Stomach (tissue), 9 donors: ENCODE results near the gene HMGXB3. TPM values are rescaled to one million over a fixed set of nuclear protein-coding genes. Genes with fewer than 3 reads are reported as not detected.
"Not testable (repeated sequence)": the region's sequence is repeated elsewhere in the genome, so short reads cannot be mapped to it uniquely, and the experiment has no call there.

Experiments used
- DNase-seq, 2 donors: peaks; one replicate each; pipeline versions ENCODE4 v3.0.0 to v3.0.0-alpha.2; 2013 to 2019
- H3K27ac ChIP-seq, 5 donors: fragments of 200-600 bp in 4 of 5; sonication (generic) in 4 of 5; one replicate each; pipeline ENCODE4 v1.5.1; 2013 to 2019; ENCODE audit warnings: mild to moderate bottlenecking in 1 of 5, moderate library complexity in 1 of 5
- H3K27me3 ChIP-seq, 3 donors: fragments of 200-600 bp; sonication (generic); one replicate each; pipeline ENCODE4 v1.5.1; 2017 to 2019; ENCODE audit warnings: mixed run types in 1 of 3
- H3K36me3 ChIP-seq, 4 donors: fragments of 200-600 bp; sonication (generic); 1 replicate in 3 of 4; 2 replicates in 1 of 4; pipeline ENCODE4 v1.5.1; 2016 to 2019
- H3K4me1 ChIP-seq, 4 donors: fragments of 200-600 bp; sonication (generic); one replicate each; pipeline ENCODE4 v1.5.1; 2016 to 2019
- H3K4me3 ChIP-seq, 4 donors: fragments of 200-600 bp; sonication (generic) in 3 of 4; one replicate each; pipeline ENCODE4 v1.5.1; 2016 to 2019; ENCODE audit warnings: mild to moderate bottlenecking in 1 of 4
- H3K9me3 ChIP-seq, 4 donors: fragments of 200-600 bp; sonication (generic); one replicate each; pipeline ENCODE4 v1.5.1; 2016 to 2019
- CTCF ChIP-seq, 7 experiments: fragments of 450-650 bp in 4 of 7; fragments of 200-600 bp in 3 of 7; sonication (generic) in 3 of 7; IDR thresholded peaks; one replicate each; pipeline ENCODE4 v1.5.1; 2016 to 2019; ENCODE audit warnings: antibody characterized with exemption in 7 of 7, control low read depth in 2 of 7, mild to moderate bottlenecking in 1 of 7
- EP300 ChIP-seq: sonication (generic); formaldehyde crosslinking; IDR thresholded peaks from one replicate; pipeline ENCODE4 v1.6.1; 2017; ENCODE audit warnings: antibody characterized with exemption
- POLR2A ChIP-seq, 4 donors: fragments of 450-650 bp; IDR thresholded peaks; one replicate each; pipeline ENCODE4 v1.6.1; 2016; ENCODE audit warnings: antibody characterized with exemption in 4 of 4, control low read depth in 2 of 4, mild to moderate bottlenecking in 1 of 4, moderate library complexity in 1 of 4
- POLR2AphosphoS5 ChIP-seq, 3 donors: sonication (generic); formaldehyde crosslinking; IDR thresholded peaks; one replicate each; pipeline ENCODE4 v1.6.1; 2016; ENCODE audit warnings: antibody characterized with exemption in 3 of 3
- WGBS, 5 donors: extraction: QIAGEN DNeasy Blood & Tissue Kit in 3 of 5; methylation state at CpG; one replicate each; pipeline versions ENCODE4 v1.1.5 to v1.1.7; 2013 to 2018; 5-methylcytosine and 5-hydroxymethylcytosine counted together
- intact Hi-C: fragments of 100-400 bp; cut with DNase I; formaldehyde crosslinking; loops from one replicate; pipeline ENCODE4 v1.15.1; 2023; ENCODE audit warnings: low total_unique reads
- polyA plus RNA-seq, 3 donors: library from polyadenylated mRNA; stranded (reverse); fragments of 200-250 nt; gene quantifications; one replicate each; pipeline ENCODE4 v1.2.3, GENCODE V29; 2013
- total RNA-seq, 5 donors: library from RNA; depleted of rRNA; stranded (reverse); fragments of >200 nt; gene quantifications; one replicate each; pipeline versions ENCODE4 v1.1.0 to v1.2.3, GENCODE V29; 2014 to 2016
- donor health status: healthy with polysubstance abuse.
- donor health status: Bipolar disorder and iron deficiency.
- donor health status: healthy.

Gene HMGXB3
- total and polyA plus RNA-seq, 8 donors: 7.9 to 90.6 (median 32.6) TPM

DNA sequence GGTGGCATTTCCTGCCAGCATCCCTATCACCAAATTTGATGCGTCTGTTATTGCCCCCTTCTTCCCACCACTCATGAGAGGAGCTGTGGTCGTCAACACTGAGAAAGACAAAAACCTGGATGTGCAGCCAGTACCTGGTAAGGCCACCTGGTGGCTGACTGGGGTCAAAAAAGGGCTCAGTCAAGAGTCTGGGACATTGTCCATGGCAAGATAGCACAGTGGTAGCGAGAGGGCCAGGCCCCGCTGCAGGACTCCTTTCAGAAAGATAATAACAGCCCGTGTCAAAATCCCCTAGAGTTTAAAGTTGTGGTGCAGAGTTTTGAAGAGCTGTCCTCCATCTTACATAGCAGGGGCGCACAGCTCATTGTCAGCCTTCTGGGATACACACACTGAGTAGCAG is 45.0 kb downstream of the HMGXB3 start:
- DNase-seq: no peak
- Histone ChIP-seq H3K9me3 (no peaks in the 10 kb centered on the region), H3K36me3 (peaks cover 83 to 100% (median 100%) of the 10 kb centered on the region in 4 donors), H3K27me3 (no peaks in the 10 kb centered on the region), H3K4me1 (peaks cover 5 to 17% (median 10%) of the 10 kb centered on the region in 4 donors), H3K27ac (no peak overlapping the region), H3K4me3 (no peak overlapping the region)
- TF ChIP-seq CTCF (IDR thresholded peaks at IDR 0.05) (no peak), EP300 (no peak), POLR2A (IDR thresholded peaks at IDR 0.05) (no peak), POLR2AphosphoS5 (IDR thresholded peaks at IDR 0.05) (no peak)
- WGBS, 5 donors: 83 to 90% (median 86%) methylated on average over 6 of the region's 6 CpGs
- intact Hi-C loops: no loop called here

- WGBS, 5 donors: 80 to 98% (median 93%) methylated on average over 6 of the region's 6 CpGs
- intact Hi-C loops: no loop called here
Measured at GRCh38 chr5:150046031-150046430, 45.5 kb downstream of the HMGXB3 start.

DNA sequence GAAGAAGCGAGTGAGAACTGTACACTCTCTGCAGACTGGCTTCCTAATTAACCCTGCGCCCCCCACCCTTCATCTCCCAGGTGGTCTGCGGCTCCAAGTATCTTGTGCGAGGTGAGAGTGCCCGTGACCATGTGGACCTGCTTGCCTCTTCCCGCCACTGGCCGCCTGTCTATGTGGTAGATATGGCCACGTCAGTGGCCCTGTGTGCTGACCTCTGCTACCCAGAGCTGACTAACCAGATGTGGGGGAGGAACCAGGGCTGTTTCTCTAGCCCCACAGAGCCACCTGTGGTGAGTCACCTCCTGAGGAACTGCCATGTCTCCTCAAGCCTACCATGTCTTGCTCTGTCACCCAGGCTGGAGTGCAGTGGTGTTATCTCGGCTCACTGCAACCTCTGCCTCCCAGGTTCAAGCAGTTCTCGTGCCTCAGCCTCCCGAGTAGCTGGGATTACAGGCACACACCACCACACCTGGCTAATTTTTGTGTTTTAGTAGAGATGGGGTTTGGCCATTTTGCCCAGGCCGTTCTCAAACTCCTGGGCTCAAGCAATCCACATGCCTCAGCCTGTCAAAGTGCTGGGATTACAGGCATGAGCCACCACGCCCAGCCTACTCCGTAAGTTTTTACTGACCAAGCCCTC is 49.8 kb downstream of the HMGXB3 start:
- H3K4me1 ChIP-seq, intact Hi-C loops, H3K4me3 ChIP-seq, H3K27me3 ChIP-seq, H3K9me3 ChIP-seq, H3K27ac ChIP-seq, DNase-seq: not testable (repeated sequence)
- H3K36me3 ChIP-seq: peaks cover 85 to 100% (median 100%) of the 10 kb centered on the region in 4 donors
- 88 to 94% (median 90%) methylated on average over 13 to 14 of the region's 14 CpGs for WGBS, 5 donors

More at GRCh38 chr5:150046031-150046430, 45.5 kb downstream of the HMGXB3 start:
- H3K9me3 ChIP-seq: no peaks in the 10 kb centered on the region
- H3K4me3 ChIP-seq: no peak overlapping the region
- no peak overlapping the region for H3K27ac ChIP-seq
- peaks cover 5 to 17% (median 10%) of the 10 kb centered on the region in 4 donors for H3K4me1 ChIP-seq
- H3K27me3 ChIP-seq: no peaks in the 10 kb centered on the region
- no peak for TF ChIP-seq POLR2AphosphoS5 (IDR thresholded peaks at IDR 0.05)
- no peak for TF ChIP-seq CTCF (IDR thresholded peaks at IDR 0.05)
- no peak for TF ChIP-seq POLR2A (IDR thresholded peaks at IDR 0.05)
- no peak for TF ChIP-seq EP300
- H3K36me3 ChIP-seq: peaks cover 83 to 100% (median 100%) of the 10 kb centered on the region in 4 donors
- DNase-seq: no peak

DNA sequence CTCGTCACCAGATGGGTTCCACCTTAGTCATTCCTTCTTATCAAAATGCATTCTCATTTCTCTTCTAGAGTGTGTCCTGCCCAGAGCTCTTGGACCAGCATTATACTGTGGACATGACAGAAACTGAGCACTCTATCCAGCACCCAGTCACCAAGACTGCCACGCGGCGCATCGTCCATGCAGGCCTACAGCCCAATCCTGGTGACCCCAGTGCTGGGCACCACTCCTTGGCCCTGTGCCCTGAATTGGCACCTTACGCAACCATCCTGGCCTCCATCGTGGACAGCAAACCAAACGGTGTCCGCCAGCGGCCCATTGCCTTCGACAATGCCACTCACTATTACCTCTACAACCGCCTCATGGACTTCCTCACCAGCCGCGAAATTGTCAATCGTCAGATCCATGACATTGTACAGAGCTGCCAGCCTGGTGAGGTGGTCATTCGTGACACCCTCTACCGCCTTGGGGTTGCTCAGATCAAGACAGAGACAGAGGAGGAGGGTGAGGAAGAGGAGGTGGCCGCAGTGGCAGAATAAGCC is 51.2 kb downstream of the HMGXB3 start:
- no peak for DNase-seq
- Histone ChIP-seq H3K9me3 (no peaks in the 10 kb centered on the region), H3K36me3 (peaks cover 78 to 98% (median 96%) of the 10 kb centered on the region in 4 donors), H3K27me3 (no peaks in the 10 kb centered on the region), H3K27ac (no peak overlapping the region), H3K4me3 (no peak overlapping the region), H3K4me1 (peaks cover 0 to 4% (median 0%) of the 10 kb centered on the region in 4 donors)
- intact Hi-C loops: no loop called here
- 86 to 90% (median 88%) methylated on average over 18 of the region's 18 CpGs for WGBS, 5 donors
- TF ChIP-seq POLR2AphosphoS5 (IDR thresholded peaks at IDR 0.05) (no peak), EP300 (no peak), CTCF (IDR thresholded peaks at IDR 0.05) (no peak), POLR2A (IDR thresholded peaks at IDR 0.05) (no peak)
